NOMO-1 (cell line): ENCODE results near the gene RANBP9.

Experiments
- DNase-seq, 2 experiments: peaks; one replicate each; lab custom pipeline; 2025; ENCODE audit not compliant: unreplicated experiment in 2 of 2; lab: John Stamatoyannopoulos, UW

Gene RANBP9

DNA sequence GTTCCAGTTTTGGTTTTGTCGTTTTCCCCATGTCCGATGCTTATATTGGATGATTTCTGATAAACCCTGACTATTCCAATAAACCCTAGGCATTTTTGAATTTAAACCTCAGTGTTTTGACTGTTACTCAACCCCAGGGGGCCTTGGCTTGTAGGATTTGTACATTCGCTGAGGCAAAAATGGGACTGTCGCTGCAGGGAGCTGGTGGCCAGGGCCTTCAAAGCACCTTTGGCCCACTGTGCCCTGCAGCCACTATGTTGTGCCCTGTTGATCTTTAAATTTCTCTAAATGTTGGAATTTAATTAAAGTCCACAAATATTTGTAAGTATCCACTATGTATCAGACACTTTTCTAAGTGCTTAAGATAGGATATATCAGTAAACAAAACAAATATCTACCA lies 106.0 kb downstream of the RANBP9 start:
- no peak for DNase-seq

- no peak for DNase-seq
These were observed 106.9 kb downstream of the RANBP9 start for GRCh38 chr6:13604546-13605416.

GRCh38 chr6:13604135-13604534 lies 107.5 kb downstream of the RANBP9 start:
- no peak for DNase-seq

GRCh38 chr6:13600036-13600435 lies 111.6 kb downstream of the RANBP9 start:
- DNase-seq = no peak

- no peak for DNase-seq
These were observed 114.6 kb downstream of the RANBP9 start for GRCh38 chr6:13597073-13597472.

GRCh38 chr6:13593720-13594119 lies 117.9 kb downstream of the RANBP9 start:
- DNase-seq = no peak

GRCh38 chr6:13593103-13593502 lies 118.5 kb downstream of the RANBP9 start:
- DNase-seq = no peak

DNA sequence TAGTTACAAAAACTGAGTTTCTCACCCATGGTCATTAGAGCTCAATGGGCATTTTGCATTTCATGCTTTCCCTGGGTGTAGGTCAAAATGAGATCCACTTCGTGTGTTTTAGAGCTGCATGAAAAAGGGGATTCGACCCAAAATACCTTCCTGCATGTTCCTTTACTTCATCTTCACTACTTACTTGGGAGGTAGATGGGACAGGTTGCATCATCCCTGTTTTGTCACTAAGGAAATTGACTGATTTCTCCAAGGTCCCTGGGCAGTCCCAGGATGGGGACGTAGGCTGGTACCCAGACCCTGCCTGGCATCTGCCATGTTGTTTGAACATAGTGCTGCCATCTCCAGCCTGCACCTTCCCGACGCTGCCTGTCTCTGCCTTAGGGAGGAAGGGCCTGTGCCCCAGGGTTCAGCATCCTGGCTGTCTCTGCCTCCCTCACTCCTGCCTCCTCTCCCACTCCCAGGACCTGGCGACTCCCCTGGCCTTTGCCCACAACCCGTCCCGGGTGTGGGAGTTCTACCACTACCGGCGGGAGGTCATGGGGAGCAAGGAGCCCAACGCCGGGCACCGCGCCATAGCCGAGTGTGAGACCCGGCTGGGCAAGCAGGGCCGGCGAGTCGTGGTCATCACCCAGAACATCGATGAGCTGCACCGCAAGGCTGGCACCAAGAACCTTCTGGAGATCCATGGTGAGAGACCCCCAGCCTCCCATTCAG lies 120.3 kb downstream of the RANBP9 start:
- DNase-seq = no peak

- no peak for DNase-seq
These were observed 121.0 kb downstream of the RANBP9 start for GRCh38 chr6:13590574-13591153.

- DNase-seq = no peak
These were observed 121.8 kb downstream of the RANBP9 start for GRCh38 chr6:13589801-13590200.

- DNase-seq = no peak
These were observed 124.8 kb downstream of the RANBP9 start for GRCh38 chr6:13586603-13587542.

GRCh38 chr6:13581700-13582229 lies 129.9 kb downstream of the RANBP9 start:
- no peak for DNase-seq

DNA sequence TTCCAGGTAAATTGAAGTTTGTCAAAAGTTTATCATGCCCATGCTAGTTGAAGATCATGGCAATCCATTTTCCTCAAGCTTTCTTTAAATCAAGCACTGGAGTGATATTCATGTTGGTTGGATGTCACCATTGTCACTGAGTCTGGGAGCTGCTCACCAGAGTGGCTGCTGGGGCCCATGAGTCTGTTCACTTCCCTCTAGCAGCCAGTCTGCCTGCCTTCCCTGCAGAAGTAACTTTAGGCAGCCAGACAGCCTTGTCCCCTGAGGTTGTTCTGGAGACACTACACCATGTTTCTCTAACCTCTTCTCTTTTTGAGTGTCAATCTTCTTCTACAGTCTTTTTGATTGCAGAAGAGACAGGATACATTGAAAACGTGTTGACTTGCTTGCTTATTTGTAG lies 131.7 kb downstream of the RANBP9 start:
- no peak for DNase-seq

DNA sequence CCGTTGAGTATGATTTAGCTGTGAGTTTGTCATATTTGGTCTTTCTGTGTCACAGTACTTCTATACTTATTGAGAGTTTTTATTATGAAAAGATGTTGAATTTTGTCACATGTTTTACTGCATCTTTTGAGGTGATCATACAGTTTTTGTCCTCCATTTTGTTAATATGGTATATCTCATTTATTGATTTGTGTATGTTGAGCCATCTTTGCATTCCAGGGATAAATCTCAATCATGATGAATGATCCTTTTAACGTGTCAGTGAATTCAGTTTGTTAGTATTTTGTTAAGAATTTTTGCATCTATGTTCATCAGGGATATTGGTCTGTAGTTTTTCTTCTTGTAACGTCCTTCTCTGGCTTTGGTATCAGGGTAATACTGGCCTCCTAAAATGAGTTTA lies 133.7 kb downstream of the RANBP9 start:
- no peak for DNase-seq

GRCh38 chr6:13576017-13576416 lies 135.6 kb downstream of the RANBP9 start:
- no peak for DNase-seq

GRCh38 chr6:13575377-13575775 lies 136.3 kb downstream of the RANBP9 start:
- DNase-seq = no peak

DNA sequence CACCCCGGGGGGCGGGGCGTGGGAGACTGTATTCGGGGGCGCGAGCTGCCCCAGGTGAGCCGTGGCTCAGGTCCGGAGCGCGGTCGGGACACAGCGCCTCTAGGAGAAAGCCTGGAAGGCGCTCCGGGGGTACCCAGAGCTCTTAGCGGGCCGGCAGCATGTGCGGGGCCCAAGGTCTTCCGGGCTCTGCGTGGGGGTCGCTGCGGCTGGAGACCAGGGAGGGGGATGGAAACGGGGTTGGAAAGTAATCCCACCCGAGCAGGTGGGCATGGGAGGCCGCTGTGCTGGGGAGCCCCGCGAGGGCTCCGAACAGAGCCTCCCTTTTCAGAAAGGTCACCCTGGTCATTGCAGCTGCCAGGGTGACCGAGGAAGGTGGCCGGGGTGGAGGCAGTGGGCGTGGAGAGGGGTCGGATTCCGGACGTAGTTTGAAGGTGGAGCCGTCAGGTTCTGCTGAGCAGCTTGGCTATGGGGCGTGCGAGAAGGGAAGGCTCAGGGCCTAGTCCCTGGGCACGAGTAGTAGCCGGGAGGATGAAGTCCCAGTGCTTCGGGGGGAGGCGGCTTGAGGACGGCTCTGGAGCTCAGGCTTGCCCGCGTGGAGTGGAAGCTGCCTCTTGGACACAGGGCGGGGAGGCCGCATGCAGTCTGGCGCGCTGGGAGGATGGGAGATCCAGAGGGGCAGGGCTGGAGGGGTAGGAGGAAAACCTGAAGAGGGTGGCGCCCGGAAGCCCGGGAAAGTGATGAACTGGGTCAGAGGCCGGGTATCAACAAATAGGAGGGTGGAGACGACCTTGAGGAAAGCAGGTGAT lies 136.9 kb downstream of the RANBP9 start, which contains the start of gene SIRT5:
TSS of gene SIRT5 (plus strand) at position 31 of the 806 bp plus-strand sequence. CDS start 9,510 bp downstream, outside the sequence.
- DNase-seq = peak; percentile 89 to 90

GRCh38 chr6:13574149-13574570 lies 137.5 kb downstream of the RANBP9 start:
- peak; percentile 77 to 94 for DNase-seq

- peak in 1 of 2 experiments; percentile 26 for DNase-seq
These were observed 137.9 kb downstream of the RANBP9 start for GRCh38 chr6:13573669-13574110.
